Activated gamma-delta T cell treated with Interleukin-2 at 50 U/mL for 16 hours (primary cell): ENCODE measurements around the gene SHC1.

Source experiments
- DNase-seq: peaks from one replicate; pipeline ENCODE4 v3.0.0-alpha.2; 2020

Gene SHC1

DNA sequence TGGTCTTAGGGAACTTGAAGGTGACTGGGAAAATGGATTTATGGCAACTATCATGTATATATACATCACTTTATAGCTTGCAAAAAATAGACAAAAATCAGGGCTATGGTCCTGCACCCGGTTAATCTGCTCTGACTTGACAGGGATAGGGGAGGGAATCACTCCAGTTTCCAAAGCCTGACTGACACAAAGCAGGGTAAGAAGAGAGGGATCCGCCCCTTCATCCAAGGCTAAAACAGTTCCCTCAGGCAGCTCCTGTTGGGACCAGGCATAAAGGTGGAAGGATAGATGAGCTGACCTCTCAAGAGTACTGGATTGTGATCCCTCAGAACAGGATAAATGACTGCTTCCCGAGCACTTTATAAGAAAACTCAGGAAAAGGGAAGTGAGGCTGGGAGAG is 16.0 kb downstream of the SHC1 start:
- DNase-seq: no peak

DNA sequence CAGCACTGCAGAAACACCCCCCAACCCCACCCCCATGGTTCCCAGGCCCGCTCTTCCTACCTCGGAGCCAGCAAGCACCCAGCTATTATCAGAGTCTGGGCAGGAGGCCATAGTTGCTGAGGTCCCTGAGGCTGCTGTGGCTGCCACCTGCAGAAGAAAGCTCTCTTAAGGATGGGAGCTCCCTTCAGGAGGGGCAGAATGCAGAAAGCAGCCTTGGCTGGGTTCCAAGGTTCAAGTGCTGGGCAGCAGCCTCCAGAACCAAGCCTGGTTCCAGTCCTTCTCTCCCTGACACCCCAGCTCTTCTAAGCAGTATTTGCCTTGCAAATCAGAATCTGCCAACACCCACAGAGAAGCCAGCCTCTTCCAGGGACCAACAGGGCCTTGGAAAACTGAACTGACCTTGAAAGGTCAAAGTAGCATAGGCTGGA is 16.9 kb downstream of the SHC1 start:
- DNase-seq: no peak

DNA sequence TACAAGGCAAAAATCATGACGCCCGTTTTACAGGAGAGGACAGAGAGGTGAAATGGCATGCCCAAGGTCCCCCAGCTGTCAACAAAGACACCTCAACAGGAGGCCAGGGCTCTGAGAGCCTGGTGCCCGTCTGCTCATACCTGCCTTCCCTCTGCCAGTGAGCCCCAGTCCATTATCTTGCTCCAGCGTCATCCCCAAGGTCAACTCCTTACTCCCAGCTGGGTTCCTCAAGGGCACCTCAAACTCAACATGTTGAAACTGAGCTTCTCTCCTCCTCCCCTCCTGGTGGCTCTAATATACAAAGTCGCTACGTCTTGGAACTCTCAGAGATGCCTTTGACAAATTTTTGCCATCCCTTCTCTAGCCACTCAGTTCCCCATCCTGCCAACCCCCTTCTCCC is 17.9 kb downstream of the SHC1 start:
- DNase-seq: no peak

DNA sequence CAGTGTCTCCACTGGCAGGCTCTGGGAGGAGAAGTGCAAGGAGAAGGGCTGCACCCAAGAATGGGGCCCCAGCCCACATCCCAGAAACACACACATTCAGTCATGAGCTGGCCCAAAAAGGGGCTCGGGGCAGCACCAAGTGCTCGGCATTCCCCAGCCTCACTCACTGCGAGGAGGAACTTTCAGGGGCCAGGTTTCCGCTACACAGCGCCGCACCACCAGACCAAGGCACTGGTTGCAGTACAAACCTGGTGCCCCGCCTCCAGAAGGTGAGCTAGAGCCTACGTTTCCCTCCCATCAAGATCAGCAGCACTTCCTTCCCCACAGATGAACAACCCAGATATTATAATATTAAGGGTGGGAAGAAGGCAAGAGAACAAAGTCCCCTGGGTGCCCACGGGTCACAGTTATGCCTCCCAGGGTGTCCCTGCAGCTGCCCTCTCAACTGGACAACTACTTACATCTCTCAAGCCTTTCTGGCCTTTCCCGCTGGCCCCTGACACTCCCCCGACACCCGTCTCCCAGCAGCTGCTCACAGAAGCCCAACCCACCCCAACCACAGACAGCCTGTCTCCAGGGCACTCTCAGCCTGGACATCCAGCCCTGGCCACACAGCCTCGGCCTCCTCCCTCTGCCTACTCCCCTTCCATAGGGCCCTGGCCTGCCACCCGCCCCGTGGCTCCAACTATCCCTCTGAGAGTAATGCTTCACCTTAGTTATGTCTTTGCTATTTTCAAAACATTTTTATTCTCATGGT is 18.5 kb downstream of the SHC1 start:
- DNase-seq: peak; percentile 49

DNA sequence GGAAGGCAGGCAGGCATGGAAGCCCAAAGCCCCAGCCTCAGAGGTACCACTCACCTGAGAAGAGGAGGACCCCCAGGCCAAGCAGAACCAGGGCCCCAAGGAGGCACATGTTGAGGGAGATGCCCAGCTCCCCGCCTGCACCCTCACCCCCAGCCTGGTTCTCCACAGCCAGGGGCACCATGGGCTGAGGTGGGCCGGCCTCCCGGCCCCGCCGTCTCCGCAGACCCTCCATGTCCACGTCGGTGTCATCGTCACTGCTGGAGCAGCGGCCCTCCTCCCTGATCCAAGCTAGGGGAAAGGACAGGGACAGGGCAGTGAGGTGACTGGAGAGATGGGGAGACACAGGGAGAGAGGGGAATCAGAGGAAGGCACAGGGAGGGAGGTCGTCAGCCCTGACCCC is 22.5 kb downstream of the SHC1 start:
- DNase-seq: no peak

DNA sequence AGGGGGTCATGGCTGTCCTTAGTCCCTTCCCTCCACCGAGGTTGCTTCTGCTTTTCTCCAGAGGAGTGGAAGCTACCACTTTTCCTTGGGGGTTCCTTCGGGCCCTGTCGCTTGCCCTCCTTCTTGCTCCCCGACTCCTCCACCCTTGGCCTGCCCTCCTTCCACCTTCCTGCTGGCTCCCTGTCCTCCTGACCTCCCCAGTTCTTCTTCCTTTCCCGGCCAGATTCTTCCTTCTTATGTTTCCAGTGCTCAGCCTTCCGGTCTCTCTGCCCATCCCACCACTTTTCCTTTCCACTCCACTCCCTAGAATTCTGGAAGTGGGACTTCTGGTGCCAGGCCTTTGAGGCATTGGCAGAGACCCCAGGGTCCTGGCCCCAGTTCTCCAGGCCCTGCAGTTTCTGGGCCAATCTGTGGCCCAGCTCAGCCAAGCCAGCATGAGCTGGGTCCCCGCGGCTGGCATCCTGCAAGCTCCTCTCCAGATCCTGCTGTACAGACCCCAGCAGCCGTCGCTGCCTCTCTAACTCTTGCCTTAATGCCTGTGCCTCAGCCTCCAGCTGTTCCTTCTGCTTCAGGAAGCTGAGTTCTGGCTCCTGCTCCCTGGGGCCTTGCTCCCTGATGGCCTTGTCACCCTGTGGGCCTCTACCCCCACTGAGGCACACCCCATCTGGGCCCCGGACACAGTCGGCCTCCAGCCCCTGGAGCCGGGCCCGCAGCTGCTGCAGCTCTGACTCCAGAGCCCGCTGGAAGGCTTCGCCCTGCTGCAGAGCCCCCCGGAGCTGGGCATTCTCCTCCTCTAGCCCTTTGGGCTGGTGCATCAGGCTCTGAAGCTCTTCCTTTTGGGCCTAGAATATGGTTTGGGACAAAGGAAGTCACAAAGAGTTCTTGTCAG is 24.3 kb downstream of the SHC1 start:
- DNase-seq: no peak

DNA sequence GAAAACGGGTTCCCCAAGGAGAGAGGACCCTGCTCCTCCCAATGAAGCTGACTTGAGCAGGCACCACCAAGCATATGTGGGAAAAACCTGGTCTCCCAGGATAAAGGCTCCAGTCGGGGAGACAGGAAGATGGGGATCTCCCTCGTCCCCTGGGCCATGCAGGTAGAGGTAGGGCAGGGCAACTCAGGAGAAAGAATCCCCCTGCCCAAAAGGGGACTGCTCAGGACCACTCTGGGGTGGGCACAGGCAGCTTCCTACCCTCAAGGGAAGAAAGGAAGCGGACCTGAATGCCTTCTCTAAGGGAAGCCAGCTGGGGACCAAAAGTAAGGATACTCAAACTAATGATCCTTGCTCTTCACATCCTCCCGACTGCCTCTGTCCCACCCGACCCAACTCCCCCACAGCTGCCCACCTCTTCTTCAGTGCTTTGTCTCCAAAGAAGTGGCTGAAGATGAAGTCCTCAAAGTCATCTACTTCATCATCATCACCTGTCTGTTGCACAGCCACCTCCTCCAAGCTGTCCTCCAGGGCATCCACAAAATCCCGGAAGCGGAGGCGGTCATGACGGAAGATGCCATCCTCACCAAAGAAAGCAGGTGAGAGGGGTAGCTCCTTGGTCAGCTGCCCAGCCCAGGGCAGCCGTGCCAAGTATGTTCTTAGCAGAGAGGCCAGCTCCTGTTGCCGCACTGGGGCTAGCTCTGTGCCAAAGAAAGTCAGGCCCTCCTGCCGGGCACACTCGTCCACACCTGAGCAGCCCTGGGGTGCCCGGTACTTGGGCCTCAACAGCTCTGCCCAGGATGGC is 25.2 kb downstream of the SHC1 start:
- DNase-seq: no peak

DNA sequence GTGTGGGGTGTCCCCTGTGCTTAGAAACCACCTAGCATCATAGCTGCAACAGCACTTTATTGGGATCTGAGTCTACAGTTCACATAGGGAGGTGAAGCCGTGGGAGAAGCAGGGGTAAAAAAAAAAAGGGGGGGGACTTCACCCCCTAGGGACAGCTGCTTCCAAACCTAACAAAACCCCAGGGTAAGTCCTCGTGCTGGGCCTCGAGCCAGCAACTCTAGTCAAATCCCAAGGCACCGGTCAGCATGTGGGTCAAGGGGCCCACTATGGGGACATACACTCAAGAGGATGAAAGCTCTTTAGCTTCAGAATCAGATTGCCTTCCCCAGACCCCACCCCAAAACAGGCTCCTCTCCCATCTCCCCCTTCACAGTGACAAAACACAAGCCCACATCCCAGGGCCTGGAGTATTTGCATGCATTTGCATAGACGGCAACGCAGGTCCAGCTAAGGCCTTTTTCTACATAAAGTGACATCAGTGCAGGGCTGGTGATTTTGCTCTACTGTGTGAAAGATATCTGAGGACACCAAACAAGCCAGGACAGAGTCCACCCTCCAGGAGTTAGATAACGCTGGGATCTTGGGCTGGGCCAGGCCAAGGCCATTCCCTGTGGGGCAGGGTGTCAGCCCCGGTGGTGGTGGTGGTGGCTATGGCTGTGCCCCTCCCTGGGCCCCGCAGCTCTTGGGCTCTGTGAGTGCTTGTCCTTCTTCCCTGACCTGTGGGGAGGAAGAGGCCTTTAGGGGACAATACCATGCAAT is 26.0 kb downstream of the SHC1 start:
- no peak for DNase-seq

DNA sequence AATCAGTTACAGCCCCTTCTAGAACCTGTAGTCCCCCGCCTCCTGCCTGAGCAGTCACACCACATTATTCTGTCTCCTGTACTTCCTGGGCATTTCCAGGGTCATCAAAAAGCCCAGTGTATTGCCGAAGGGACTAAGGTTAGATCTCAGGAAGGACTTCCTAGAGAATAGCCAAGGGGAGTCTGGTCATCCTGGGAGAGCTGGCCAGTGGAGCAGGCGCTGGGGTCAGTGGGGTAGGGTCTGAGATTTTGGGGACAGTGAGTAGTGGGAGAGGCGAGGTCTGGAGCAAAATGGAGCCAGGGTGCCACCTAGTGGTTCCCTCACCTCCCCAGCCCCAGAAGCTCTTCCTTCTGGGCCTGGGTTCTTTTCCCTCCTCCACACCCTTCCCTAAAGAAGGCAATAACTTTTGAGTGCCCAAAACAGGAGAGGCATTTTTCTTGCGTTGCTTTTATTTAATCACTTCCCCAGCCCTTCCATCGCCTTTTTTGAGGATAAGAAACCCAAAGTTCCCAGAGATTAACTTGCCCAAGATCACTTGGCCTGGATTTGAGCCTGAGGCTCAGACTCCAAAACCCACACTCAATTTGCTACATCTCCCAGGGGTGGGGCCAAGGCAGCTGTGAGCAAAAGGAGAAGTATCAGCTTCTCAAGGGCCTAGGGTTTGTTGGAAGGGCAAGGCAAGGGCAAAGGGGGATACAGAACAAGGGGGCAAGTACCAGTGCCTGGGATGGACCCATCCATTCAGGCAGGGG is 26.7 kb downstream of the SHC1 start:
- DNase-seq: no peak

DNA sequence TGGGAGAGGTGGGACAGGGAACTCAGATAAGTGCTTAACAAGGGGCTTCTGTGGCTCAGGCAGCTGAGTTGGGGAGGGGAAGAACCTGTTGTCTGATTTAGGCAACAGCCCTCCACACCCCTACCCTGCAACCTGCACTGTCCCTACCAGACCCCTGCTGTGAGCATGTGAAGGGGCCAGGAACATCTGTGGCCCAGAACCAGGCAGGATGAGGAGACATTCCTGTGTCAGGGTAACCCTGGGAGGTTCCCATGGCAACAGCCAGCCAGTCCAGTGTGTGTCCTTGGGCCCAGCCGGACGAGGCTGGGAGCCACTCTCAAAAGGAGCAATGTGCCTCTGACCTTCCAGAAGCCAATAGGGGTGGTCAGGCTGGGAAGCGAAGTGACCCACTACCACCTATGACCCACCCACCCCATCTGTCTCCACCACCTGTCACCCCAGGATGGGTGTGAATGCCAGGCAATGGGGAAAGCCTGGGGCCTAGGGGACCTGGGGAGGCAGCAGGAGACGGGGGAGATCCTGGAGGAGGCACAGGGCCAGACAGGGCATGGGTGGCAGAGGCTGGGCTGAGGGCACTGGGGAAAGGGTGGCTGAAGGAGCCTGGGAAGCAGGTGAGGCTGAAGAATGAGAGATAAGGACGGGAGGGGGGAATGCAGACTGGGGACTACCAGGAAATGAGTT is 29.1 kb downstream of the SHC1 start:
- no peak for DNase-seq

DNA sequence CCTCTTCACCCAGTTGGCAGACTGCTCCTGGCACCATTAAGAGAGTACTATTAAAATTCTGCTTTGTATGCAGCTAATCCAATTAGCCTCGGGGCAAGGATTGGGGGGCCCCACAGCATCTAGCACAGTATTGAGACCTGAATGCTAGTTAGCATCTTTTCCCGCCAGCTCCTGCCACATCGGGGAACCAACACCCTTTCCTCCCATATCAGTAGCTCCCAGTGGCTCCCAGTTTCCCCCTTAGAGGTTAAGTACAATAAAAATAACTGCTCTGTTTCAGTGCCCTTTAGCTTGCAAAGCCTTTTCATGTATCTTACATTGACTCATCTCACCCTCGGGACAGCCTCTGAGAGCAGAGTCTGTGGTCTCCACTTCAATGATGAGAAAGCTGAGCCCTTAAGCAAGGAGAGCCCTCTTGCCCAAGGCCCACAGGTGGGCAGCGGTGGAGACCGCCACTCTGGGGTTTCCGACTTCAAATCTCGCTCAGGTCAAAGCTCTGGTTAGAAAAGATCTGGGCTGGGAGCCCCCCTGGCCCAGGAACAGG is 29.8 kb downstream of the SHC1 start:
- DNase-seq: no peak

DNA sequence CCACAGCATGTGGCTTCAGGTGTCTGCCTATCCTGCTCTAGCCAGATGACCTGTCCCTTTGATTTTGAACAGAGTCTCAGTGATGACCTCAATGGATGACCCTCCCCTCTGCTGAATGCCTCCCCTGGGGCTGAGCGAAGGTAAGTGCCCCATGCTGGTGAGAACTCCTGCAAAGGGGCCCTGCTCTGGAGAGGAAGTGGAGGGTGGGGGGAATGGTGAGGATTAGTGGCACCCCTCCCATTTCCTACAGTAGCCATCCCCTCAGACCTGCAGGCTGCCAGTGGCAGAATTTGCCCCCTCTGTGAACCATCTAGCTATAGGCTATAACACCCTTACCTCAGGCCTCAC is 30.4 kb downstream of the SHC1 start:
- DNase-seq: no peak

DNA sequence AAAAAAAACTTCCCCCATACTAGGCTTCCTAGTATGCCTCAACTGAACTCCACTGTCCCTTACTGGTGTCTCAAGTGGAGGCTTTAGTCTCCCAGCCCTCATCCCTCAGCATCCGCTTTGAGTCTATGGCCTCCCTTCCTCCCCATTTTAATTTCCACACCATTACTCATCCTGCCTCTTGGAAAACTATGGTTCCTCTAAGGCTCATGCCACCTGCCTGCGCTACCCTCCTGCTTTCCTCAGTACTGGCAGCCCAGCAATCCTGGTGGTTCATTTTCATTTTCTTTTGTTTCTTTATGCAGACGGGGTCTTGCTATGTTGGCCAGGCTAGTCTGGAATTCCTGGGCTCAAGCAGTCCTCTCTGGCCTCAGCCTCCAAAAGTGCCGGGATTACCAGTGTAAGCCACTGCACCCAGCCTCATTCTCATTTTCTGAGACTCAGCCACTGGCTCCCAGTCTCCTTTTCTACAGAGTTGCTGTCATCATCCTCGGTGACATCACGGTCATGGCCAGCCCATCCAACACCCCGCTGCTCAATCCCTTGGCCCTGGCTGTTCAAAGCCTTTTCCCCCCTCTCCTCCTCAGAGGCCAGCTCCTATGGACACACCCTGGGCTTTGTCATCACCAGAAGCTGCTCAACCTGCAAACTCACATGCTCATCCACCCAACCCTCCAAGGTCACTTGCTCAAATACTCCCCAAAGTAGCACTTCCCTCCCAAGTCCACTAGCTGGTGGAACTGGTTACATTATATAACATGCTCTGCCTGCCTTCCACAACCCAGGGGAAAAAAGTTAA is 31.7 kb downstream of the SHC1 start:
- DNase-seq: no peak

DNA sequence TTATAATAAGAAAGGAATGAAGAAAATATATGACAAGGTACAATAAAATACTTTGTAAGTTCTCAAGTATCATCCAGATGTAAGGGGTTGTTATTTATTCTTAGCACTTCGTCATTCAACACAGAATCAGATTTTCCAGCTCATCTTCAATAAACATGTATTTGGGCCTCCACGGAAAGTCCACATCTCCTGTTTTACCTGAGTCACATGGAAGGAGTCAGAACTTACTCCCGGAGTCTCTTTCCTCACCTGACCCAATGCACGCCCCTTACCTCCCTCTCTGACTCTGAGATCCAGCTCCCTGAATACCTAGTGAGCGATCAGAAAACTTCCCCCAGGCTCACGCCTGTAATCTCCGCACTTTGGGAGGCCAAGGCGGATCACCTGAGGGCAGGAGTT is 32.6 kb downstream of the SHC1 start:
- DNase-seq: no peak

DNA sequence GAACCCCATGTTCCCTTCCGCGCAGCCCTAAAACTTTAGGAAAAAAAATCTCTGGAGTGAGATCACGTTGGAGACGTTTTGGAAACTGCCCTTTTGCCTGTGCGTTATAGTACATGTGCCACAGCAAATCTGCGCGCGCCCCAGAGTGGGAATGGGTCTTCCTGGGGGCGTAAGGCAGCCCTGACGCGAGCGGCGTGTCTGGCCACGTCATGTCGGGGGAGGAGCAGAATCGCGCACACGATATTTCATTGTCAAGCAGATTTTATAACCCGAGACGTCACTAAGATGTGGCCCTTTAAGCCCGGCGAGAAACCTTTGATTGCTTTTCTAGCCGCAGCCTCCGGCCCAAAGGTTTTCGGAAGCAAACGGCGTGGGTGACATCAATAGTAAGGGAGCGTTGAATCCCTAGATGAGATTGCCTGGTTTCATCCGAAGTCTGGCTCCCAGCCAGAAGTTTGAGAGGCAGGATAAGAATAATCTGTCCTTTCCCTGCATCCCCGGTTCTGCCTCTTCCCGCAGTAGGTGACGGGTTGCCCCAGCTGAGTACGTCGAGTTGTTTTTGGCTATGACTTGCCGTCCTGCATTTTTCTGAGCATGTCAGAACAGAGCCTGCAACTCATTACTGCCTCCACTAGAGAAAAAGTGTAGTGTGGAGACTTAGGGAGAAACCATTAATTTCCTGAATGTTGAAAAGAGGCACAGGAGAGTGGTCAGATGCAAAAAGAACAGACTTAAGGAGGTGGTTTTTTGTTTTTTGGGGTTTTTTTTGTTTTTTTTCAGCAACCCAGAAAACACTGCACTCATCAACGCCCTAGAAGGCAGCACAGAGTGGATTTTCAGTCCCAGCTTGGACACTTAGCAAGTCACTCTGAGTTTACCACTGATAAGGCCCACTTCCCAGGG is 33.2 kb downstream of the SHC1 start:
- peak; percentile 83 for DNase-seq

DNA sequence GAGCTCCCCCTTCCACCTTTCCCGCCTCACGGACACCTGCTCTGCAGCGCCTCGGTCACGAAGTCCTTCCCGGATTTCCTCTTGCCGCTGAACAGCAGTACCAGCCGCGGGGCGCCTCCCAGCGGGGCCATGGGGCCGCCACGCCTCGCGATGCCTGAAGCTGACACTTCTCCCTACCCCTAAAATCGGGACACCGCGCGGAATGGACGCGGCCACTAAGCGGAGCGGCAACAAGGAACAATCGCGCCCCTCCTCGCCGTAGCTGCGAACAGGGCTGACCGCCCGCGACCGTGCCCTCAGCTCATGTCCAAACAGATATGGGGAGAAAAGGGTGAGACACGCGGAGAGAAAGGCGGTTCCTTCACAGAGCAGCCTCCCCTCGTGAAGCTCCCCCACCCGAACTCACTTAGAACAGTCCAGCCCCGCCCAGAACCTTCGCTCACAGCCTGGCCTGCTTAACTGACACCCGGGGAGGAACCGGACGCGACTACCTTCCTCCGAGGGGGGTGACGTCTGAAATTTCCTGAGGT is 33.9 kb downstream of the SHC1 start, which contains the start of gene PMVK:
Gene PMVK (minus strand): TSS at position 165 of the 530 bp plus-strand sequence. CDS start 34 bp downstream, at position 131.
- peak; percentile 96 for DNase-seq

DNA sequence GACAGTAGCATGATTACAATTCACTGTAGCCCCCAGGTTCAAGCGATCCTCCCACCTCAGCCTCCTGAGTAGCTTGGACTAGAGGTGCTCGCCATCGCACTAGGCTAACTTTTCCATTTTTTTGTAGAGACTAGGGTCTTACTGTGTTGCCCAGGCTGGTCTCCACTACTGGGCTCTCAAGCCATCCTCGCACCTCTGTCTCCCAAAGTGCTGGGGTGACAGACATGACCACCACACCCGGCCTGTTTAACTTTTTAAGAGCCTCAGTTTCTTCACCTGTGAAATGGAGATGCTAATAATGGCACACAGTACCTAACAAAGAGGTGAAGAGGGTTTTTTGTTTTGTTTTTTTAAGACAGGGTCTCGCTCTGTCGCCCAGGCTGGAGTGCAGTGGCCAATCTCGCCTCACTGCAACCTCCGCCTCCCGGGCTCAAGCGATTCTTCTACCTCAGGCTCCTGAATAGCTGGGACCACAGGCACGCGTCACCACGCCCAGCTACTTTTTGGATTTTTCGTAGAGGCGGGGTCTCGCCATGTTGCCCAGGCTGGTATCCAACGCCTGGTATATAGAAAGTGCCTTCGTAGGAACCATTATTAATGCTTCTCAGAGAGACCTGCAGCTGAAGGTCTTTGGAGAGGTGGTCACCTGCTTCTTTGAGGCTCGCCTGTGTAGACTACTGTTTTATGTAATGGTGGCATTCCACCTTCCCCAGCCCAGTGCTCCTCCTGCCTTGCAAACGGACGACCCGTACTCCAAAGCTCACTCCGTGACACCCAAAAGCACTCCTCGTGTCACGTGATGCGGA is 34.6 kb downstream of the SHC1 start:
- no peak for DNase-seq
